ENCODE results near the gene GTF2B.

DNA sequence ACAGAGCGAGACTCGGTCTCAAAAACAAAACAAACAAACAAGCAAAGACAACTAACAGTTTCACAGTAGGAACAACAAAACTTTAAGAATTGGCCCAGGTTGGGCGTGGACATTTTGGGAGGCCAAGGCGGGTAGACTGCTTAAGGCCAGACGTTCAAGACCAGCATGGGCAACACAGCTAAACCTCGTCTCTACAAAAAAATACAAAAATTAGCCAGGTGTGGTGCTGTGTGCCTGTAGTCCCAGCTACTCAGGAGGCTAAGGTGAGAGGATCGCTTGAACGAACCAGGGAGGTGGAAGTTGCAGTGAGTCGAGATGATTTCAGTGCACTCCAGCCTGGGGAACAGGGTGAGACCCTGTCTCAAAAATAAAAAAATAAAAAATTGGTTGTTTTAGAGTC is 13.5 kb downstream of the GTF2B start:
- TF ChIP-seq, protein P1, sequence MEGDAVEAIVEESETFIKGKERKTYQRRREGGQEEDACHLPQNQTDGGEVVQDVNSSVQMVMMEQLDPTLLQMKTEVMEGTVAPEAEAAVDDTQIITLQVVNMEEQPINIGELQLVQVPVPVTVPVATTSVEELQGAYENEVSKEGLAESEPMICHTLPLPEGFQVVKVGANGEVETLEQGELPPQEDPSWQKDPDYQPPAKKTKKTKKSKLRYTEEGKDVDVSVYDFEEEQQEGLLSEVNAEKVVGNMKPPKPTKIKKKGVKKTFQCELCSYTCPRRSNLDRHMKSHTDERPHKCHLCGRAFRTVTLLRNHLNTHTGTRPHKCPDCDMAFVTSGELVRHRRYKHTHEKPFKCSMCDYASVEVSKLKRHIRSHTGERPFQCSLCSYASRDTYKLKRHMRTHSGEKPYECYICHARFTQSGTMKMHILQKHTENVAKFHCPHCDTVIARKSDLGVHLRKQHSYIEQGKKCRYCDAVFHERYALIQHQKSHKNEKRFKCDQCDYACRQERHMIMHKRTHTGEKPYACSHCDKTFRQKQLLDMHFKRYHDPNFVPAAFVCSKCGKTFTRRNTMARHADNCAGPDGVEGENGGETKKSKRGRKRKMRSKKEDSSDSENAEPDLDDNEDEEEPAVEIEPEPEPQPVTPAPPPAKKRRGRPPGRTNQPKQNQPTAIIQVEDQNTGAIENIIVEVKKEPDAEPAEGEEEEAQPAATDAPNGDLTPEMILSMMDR (IDR thresholded peaks at IDR 0.05): no peak
- TF ChIP-seq POLR2AphosphoS5 (IDR thresholded peaks at IDR 0.05) (no peak), POLR2A (IDR thresholded peaks at IDR 0.05) (no peak), EP300 (IDR thresholded peaks at IDR 0.05; ENCODE audit: low read depth) (no peak)

Data from transverse colon (tissue), 4 donors.